Neural cell (in vitro differentiated cells): ENCODE results near the gene RIN1. TPM values are rescaled to one million over a fixed set of nuclear protein-coding genes. Genes with fewer than 3 reads are reported as not detected.

ENCODE experiments used
- H2AFZ ChIP-seq: fragments of 200-600, 300-800 bp; sonication (generic), shearing (Covaris generic); 2 replicates; pipeline ENCODE4 v1.6.0; 2014; ENCODE audit warnings: low read depth, mild to moderate bottlenecking, antibody characterized with exemption, low read length, moderate library complexity
- H3F3A ChIP-seq: fragments of 200-600 bp; shearing (Covaris generic); 2 replicates; pipeline ENCODE4 v1.6.1; 2016; ENCODE audit warnings: mild to moderate bottlenecking, moderate library complexity, mixed read lengths, antibody characterized with exemption, low read length; ENCODE audit not compliant: insufficient read depth, poor library complexity, severe bottlenecking
- H3K27ac ChIP-seq: fragments of 200-600, 300-800 bp; sonication (generic), shearing (Covaris generic); 2 replicates; pipeline ENCODE4 v1.5.1; 2014; ENCODE audit warnings: mild to moderate bottlenecking, low read length, moderate library complexity
- H3K27me3 ChIP-seq: fragments of 300-800, 200-600 bp; sonication (generic), shearing (Covaris generic); 2 replicates; pipeline ENCODE4 v1.6.0; 2014; ENCODE audit warnings: mild to moderate bottlenecking, low read depth, low read length, moderate library complexity; ENCODE audit not compliant: insufficient read depth
- H3K36me3 ChIP-seq: fragments of 300-800, 200-600 bp; sonication (generic), shearing (Covaris generic); 2 replicates; pipeline ENCODE4 v1.5.1; 2014; ENCODE audit warnings: mild to moderate bottlenecking, antibody characterized with exemption, low read length, moderate library complexity; ENCODE audit not compliant: insufficient read depth
- H3K4me2 ChIP-seq: fragments of 300-800, 200-600 bp; sonication (generic), shearing (Covaris generic); 2 replicates; pipeline ENCODE4 v1.6.0; 2014; ENCODE audit warnings: mild to moderate bottlenecking, low read length
- H3K4me3 ChIP-seq: fragments of 300-800, 200-600 bp; sonication (generic), shearing (Covaris generic); 2 replicates; pipeline ENCODE4 v1.5.1; 2014; ENCODE audit warnings: mild to moderate bottlenecking, low read length, moderate library complexity
- H3K79me2 ChIP-seq: fragments of 200-600 bp; shearing (Covaris generic); replicated peaks from 2 replicates; pipeline ENCODE4 v1.6.0; 2014; ENCODE audit warnings: mild to moderate bottlenecking, low read length, moderate library complexity; ENCODE audit not compliant: insufficient read depth
- H3K9ac ChIP-seq: fragments of 300-800, 200-600 bp; sonication (generic), shearing (Covaris generic); 2 replicates; pipeline ENCODE4 v1.6.1; 2016; ENCODE audit warnings: mild to moderate bottlenecking, low read length, mixed read lengths
- H3K9me2 ChIP-seq: fragments of 200-600 bp; shearing (Covaris generic); 2 replicates; pipeline ENCODE4 v1.6.1; 2016; ENCODE audit warnings: mild to moderate bottlenecking, low read length, mixed read lengths; ENCODE audit not compliant: insufficient read depth
- H3K9me3 ChIP-seq: fragments of 200-600, 300-800 bp; sonication (generic), shearing (Covaris generic); 2 replicates; pipeline ENCODE4 v1.6.1; 2016; ENCODE audit warnings: mild to moderate bottlenecking, mixed run types, low read length, moderate library complexity, mixed read lengths
- H4K20me1 ChIP-seq: fragments of 200-600 bp; shearing (Covaris generic); 2 replicates; pipeline ENCODE4 v1.6.1; 2016; ENCODE audit warnings: mild to moderate bottlenecking, mixed run types; ENCODE audit not compliant: insufficient read depth
- CTCF ChIP-seq: fragments of 450-650 bp; IDR thresholded peaks from 2 replicates; pipeline ENCODE4 v1.5.1; 2014; ENCODE audit warnings: antibody characterized with exemption, mild to moderate bottlenecking, moderate library complexity; ENCODE audit not compliant: poor library complexity, severe bottlenecking
- EP300 ChIP-seq: fragments of 450-650 bp; conservative IDR thresholded peaks from 2 replicates; pipeline ENCODE4 v1.6.1; 2014; ENCODE audit warnings: antibody characterized with exemption, mild to moderate bottlenecking, moderate library complexity; ENCODE audit not compliant: poor library complexity, severe bottlenecking
- EZH2 ChIP-seq: fragments of 200-600, 300-800 bp; shearing (Covaris generic), sonication (generic); IDR thresholded peaks from 2 replicates; pipeline ENCODE4 v1.6.1; 2014; ENCODE audit warnings: antibody characterized with exemption, low read length, borderline replicate concordance, mild to moderate bottlenecking; ENCODE audit not compliant: insufficient read depth, poor library complexity, severe bottlenecking
- MXI1 ChIP-seq: fragments of 450-650 bp; conservative IDR thresholded peaks from 2 replicates; pipeline ENCODE4 v1.6.1; 2014; ENCODE audit warnings: antibody characterized with exemption, mild to moderate bottlenecking; ENCODE audit not compliant: poor library complexity, severe bottlenecking
- POLR2AphosphoS5 ChIP-seq: IDR thresholded peaks from 2 replicates; pipeline ENCODE4 v1.6.1; 2012
- RAD21 ChIP-seq: fragments of 450-650 bp; conservative IDR thresholded peaks from 2 replicates; pipeline ENCODE4 v1.6.1; 2014; ENCODE audit warnings: antibody characterized with exemption, mild to moderate bottlenecking, moderate library complexity
- REST ChIP-seq: IDR thresholded peaks from 2 replicates; pipeline ENCODE4 v1.6.1; 2012; ENCODE audit warnings: borderline replicate concordance
- SMC3 ChIP-seq: fragments of 450-650 bp; conservative IDR thresholded peaks from 2 replicates; pipeline ENCODE4 v1.6.1; 2014; ENCODE audit warnings: antibody characterized with exemption, mild to moderate bottlenecking, moderate library complexity; ENCODE audit not compliant: poor library complexity
- TAF1 ChIP-seq: IDR thresholded peaks from 2 replicates; pipeline ENCODE4 v1.6.1; 2012; ENCODE audit warnings: low read depth
- polyA plus RNA-seq: library from polyadenylated mRNA; depleted of rRNA; stranded (reverse); fragments of >200 nt; gene quantifications from 2 replicates; pipeline ENCODE4 v1.2.3, GENCODE V29; 2014

RIN1 gene
- polyA plus RNA-seq, 1 donor from 2014 or later, result 4.2 TPM

GRCh38 chr11:66346476-66347424, 10.5 kb upstream of the RIN1 start:
- H3K4me3 ChIP-seq, result peak overlapping the region; percentile 100
- H3F3A ChIP-seq, result peaks cover 3% of the 10 kb centered on the region
- no peaks in the 10 kb centered on the region for H3K9me3 ChIP-seq
- peaks cover 31% of the 10 kb centered on the region for H3K79me2 ChIP-seq
- no peaks in the 10 kb centered on the region for H4K20me1 ChIP-seq
- no peaks in the 10 kb centered on the region for H3K36me3 ChIP-seq
- no peak for TF ChIP-seq TAF1
- peak; percentile 37 for TF ChIP-seq MXI1
- H3K4me2 ChIP-seq, result peak overlapping the region; percentile 87
- peak overlapping the region; percentile 99 for H3K9ac ChIP-seq
- H3K27ac ChIP-seq, result peak overlapping the region; percentile 96
- H3K9me2 ChIP-seq, result no peaks in the 10 kb centered on the region
- H2AFZ ChIP-seq, result peak overlapping the region; percentile 94
- no peaks in the 10 kb centered on the region for H3K27me3 ChIP-seq

GRCh38 chr11:66345316-66345649, 9.0 kb upstream of the RIN1 start:
- Histone ChIP-seq H3K79me2 (peaks cover 31% of the 10 kb centered on the region), H3K9ac (peak overlapping the region; percentile 99), H3K4me3 (peak overlapping the region; percentile 100), H3K9me3 (no peaks in the 10 kb centered on the region), H3K27me3 (no peaks in the 10 kb centered on the region), H3F3A (peaks cover 3% of the 10 kb centered on the region), H2AFZ (peak overlapping the region; percentile 54), H3K36me3 (no peaks in the 10 kb centered on the region), H3K4me2 (peak overlapping the region; percentile 87), H3K27ac (peak overlapping the region; percentile 96), H4K20me1 (no peaks in the 10 kb centered on the region), H3K9me2 (no peaks in the 10 kb centered on the region)
- TF ChIP-seq TAF1 (no peak), EP300 (peak; percentile 7)

GRCh38 chr11:66344550-66345315, 8.5 kb upstream of the RIN1 start, which contains the start of gene BRMS1:
TSS of gene BRMS1 (minus strand) at chr11:66345104. CDS start at chr11:66342234, 2,870 bp downstream.
- peak within 1 kb of the TSS; percentile 100 for H3K4me3 ChIP-seq
- peak within 1 kb of the TSS; percentile 54 for H2AFZ ChIP-seq
- peak within 1 kb of the TSS; percentile 87 for H3K4me2 ChIP-seq
- no peak for TF ChIP-seq RAD21
- no peak for TF ChIP-seq EZH2
- peak; percentile 70 for TF ChIP-seq EP300
- TF ChIP-seq MXI1, result peak; percentile 92
- no peak for TF ChIP-seq TAF1
- peak; percentile 38 for TF ChIP-seq SMC3
- peak; percentile 73 for TF ChIP-seq POLR2AphosphoS5
- no peak for TF ChIP-seq REST
- peak; percentile 56 for TF ChIP-seq CTCF
- peaks cover 3% of the 10 kb centered on the region for H3F3A ChIP-seq
- no peaks in the 10 kb centered on the region for H4K20me1 ChIP-seq
- H3K9me3 ChIP-seq, result no peaks in the 10 kb centered on the region
- H3K27ac ChIP-seq, result peak within 1 kb of the TSS; percentile 96
- no peaks in the 10 kb centered on the region for H3K27me3 ChIP-seq
- H3K79me2 ChIP-seq, result peaks cover 31% of the 10 kb centered on the region
- peak within 1 kb of the TSS; percentile 99 for H3K9ac ChIP-seq
- no peaks in the 10 kb centered on the region for H3K36me3 ChIP-seq
- no peaks in the 10 kb centered on the region for H3K9me2 ChIP-seq
